Stomach smooth muscle (tissue), 2 donors: ENCODE results near the gene BPIFA2.

Experiments used
- H3K27ac ChIP-seq: one replicate; pipeline ENCODE4 v1.7.0; 2013; ENCODE audit warnings: mild to moderate bottlenecking, low read length, inconsistent platforms
- H3K27me3 ChIP-seq, 2 donors: one replicate each; pipeline ENCODE4 v1.7.0; 2013; ENCODE audit warnings: low read length in 2 of 2; ENCODE audit not compliant: insufficient read depth in 2 of 2, control insufficient read depth in 1 of 2
- H3K36me3 ChIP-seq, 2 donors: one replicate each; pipeline ENCODE4 v1.7.0; 2013; ENCODE audit warnings: low read length in 2 of 2; ENCODE audit not compliant: control insufficient read depth in 2 of 2, insufficient read depth in 2 of 2
- H3K4me1 ChIP-seq: one replicate; pipeline ENCODE4 v1.7.0; 2013; ENCODE audit warnings: low read length; ENCODE audit not compliant: control insufficient read depth, insufficient read depth
- H3K4me3 ChIP-seq, 2 donors: one replicate each; pipeline ENCODE4 v1.7.0; 2013; ENCODE audit warnings: low read length in 2 of 2
- H3K9ac ChIP-seq, 2 donors: one replicate each; pipeline ENCODE4 v1.7.0; 2013; ENCODE audit warnings: low read length in 2 of 2, mild to moderate bottlenecking in 1 of 2
- H3K9me3 ChIP-seq, 2 donors: one replicate each; pipeline ENCODE4 v1.7.0; 2013; ENCODE audit warnings: low read length in 2 of 2; ENCODE audit not compliant: control insufficient read depth in 2 of 2
- donor health status: healthy.
- donor health status: Pancreatic carcinoma.

Gene BPIFA2

GRCh38 chr20:33192912-33193501 lies 25.0 kb downstream of the BPIFA2 start:
- Histone ChIP-seq H3K4me1 (peaks cover 3% of the 10 kb centered on the region), H3K27ac (no peak overlapping the region), H3K9me3 (no peaks in the 10 kb centered on the region), H3K9ac (no peak overlapping the region), H3K36me3 (no peaks in the 10 kb centered on the region), H3K27me3 (peaks cover 0 to 16% of the 10 kb centered on the region in 2 donors), H3K4me3 (no peak overlapping the region)

DNA sequence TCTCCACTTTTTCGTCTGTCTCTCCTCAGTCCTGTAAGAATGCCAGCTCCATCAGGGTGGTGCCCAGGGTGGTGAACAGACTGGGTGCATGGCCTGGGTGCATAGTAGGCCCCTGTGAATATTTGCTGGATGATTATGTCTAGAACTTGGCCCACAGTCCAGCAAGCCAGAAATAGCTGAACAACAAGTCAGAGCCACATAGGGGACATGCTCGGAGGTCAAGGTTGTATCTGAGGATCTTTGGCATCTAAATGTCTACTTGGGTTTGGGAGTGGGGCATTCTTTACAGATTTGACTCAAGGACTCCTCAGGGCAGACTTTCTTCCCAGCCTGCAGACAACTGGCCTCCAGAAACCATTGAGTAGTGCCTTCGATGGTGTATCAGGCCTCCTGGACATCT lies 31.1 kb downstream of the BPIFA2 start:
- Histone ChIP-seq H3K27ac (no peak overlapping the region), H3K4me1 (no peaks in the 10 kb centered on the region), H3K4me3 (no peak overlapping the region), H3K9me3 (no peaks in the 10 kb centered on the region), H3K9ac (no peak overlapping the region), H3K27me3 (peaks cover 0 to 30% of the 10 kb centered on the region in 2 donors), H3K36me3 (no peaks in the 10 kb centered on the region)

GRCh38 chr20:33202451-33202850 lies 34.5 kb downstream of the BPIFA2 start:
- Histone ChIP-seq H3K27me3 (peaks cover 0 to 19% of the 10 kb centered on the region in 2 donors), H3K27ac (no peak overlapping the region), H3K4me3 (no peak overlapping the region), H3K36me3 (no peaks in the 10 kb centered on the region), H3K9ac (no peak overlapping the region), H3K4me1 (no peaks in the 10 kb centered on the region), H3K9me3 (no peaks in the 10 kb centered on the region)

DNA sequence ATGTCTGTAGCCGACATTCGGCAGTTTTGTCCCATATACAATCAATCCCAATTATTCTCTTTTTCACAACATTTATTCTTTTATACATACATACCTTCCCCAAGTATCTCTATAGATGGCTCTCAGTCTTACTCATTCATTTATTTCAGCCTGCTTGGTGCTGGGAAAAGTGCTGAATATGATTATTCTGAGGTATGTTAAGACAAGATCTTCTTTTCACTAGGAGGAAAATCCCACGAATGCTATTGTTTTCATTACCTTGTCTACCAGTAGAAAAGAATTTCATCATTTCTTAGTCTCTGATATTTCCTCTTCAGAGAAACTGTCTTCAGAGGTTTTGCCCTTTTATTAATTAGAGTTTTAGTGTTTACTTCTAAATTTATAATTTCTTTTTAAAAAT lies 35.5 kb downstream of the BPIFA2 start:
- Histone ChIP-seq H3K9ac (no peak overlapping the region), H3K27ac (no peak overlapping the region), H3K4me3 (no peak overlapping the region), H3K36me3 (no peaks in the 10 kb centered on the region), H3K4me1 (no peaks in the 10 kb centered on the region), H3K27me3 (peaks cover 0 to 16% of the 10 kb centered on the region in 2 donors), H3K9me3 (no peaks in the 10 kb centered on the region)

DNA sequence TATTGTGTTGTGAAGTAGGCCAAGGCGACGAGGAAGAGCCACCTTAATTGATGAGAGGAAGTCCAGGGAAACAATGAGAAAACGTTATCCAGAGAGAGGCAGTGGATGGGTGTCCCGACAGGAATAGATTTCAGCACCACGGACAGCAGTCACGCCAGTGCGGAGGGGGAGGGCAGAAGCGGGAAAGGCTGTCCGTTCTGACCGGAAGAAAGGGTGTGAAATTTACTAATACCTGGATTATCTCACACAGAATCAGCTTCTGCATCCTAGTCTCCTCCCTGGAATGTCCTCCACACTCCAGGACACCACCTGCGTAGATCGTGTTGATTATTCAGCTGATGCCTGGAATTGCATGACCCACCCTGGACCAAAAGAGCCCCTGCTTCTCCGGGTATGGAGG lies 41.8 kb downstream of the BPIFA2 start:
- H3K9me3 ChIP-seq = no peaks in the 10 kb centered on the region
- no peak overlapping the region for H3K27ac ChIP-seq
- no peak overlapping the region for H3K9ac ChIP-seq
- H3K36me3 ChIP-seq = no peaks in the 10 kb centered on the region
- no peaks in the 10 kb centered on the region for H3K4me1 ChIP-seq
- H3K27me3 ChIP-seq = peaks cover 5 to 7% of the 10 kb centered on the region in 2 donors
- H3K4me3 ChIP-seq = no peak overlapping the region

- H3K4me3 ChIP-seq = no peak overlapping the region
- peaks cover 5 to 7% of the 10 kb centered on the region in 2 donors for H3K27me3 ChIP-seq
- no peaks in the 10 kb centered on the region for H3K36me3 ChIP-seq
- no peak overlapping the region for H3K27ac ChIP-seq
- H3K9me3 ChIP-seq = no peaks in the 10 kb centered on the region
- no peak overlapping the region for H3K9ac ChIP-seq
- H3K4me1 ChIP-seq = no peaks in the 10 kb centered on the region
Observed at GRCh38 chr20:33210371-33210770, 42.4 kb downstream of the BPIFA2 start.

DNA sequence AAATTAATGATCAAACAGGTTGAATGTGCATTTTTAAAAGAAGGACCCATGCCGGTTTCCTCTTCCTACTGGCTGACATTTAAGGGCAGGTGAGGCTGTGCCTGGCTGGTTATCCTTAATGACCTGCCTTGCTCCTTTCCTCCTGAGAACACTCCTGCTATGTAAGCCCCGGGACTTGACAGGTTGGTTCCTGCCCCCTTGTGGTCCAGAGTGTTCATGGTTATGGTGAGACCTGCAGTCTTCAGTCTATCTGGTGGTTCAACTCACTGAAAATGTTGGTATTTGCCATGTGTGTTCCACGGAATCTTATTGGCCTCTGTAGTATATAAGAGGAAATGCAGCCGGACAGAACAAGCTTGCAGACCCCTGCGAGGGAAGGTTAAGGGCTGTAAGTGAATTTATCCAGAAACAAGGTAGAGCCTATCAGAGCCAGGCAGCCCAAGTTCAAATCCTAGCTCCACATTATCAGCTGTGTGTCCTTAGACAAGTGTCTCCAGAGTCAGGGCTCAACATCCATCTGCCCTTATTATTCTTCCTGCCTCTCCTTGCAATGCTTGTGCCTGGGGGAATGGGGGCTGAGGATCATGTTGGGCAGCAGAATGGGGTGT lies 44.0 kb downstream of the BPIFA2 start:
- peaks cover 7% of the 10 kb centered on the region in 2 donors for H3K27me3 ChIP-seq
- H3K4me1 ChIP-seq = no peaks in the 10 kb centered on the region
- H3K36me3 ChIP-seq = no peaks in the 10 kb centered on the region
- no peak overlapping the region for H3K4me3 ChIP-seq
- H3K9me3 ChIP-seq = no peaks in the 10 kb centered on the region
- H3K27ac ChIP-seq = no peak overlapping the region
- H3K9ac ChIP-seq = no peak overlapping the region

- Histone ChIP-seq H3K9me3 (no peaks in the 10 kb centered on the region), H3K36me3 (no peaks in the 10 kb centered on the region), H3K4me3 (no peak within 1 kb of the TSS), H3K27ac (no peak within 1 kb of the TSS), H3K4me1 (no peaks in the 10 kb centered on the region), H3K27me3 (peaks cover 5% of the 10 kb centered on the region in 2 donors), H3K9ac (no peak within 1 kb of the TSS)
Observed at GRCh38 chr20:33217052-33217451, 49.1 kb downstream of the BPIFA2 start, which contains the start of gene BPIFA3. BPIFA3 (plus strand) TSS chr20:33217352; CDS start chr20:33217537, 185 bp downstream.

DNA sequence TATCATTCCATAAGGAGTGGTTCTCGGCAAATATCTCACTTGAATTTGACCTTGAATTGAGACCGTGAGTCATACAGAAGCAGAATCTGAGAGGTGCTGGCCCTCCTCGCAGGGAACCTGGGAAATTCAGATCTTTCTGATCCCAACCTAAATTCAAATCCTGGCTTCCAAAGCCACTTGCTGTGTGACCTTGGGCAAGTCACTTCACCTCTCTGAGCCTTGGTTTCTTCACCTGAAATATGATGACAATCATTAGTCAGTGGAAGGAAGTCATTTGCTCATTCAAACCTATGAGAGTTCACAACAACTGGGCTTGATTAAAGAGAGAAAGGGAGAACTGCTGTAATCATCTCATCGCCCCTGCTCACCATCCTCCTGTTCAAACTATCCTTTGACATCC lies 56.4 kb downstream of the BPIFA2 start:
- Histone ChIP-seq H3K27me3 (peaks cover 0 to 7% of the 10 kb centered on the region in 2 donors), H3K9ac (no peak overlapping the region), H3K36me3 (no peaks in the 10 kb centered on the region), H3K27ac (no peak overlapping the region), H3K4me1 (no peaks in the 10 kb centered on the region), H3K9me3 (no peaks in the 10 kb centered on the region), H3K4me3 (no peak overlapping the region)

DNA sequence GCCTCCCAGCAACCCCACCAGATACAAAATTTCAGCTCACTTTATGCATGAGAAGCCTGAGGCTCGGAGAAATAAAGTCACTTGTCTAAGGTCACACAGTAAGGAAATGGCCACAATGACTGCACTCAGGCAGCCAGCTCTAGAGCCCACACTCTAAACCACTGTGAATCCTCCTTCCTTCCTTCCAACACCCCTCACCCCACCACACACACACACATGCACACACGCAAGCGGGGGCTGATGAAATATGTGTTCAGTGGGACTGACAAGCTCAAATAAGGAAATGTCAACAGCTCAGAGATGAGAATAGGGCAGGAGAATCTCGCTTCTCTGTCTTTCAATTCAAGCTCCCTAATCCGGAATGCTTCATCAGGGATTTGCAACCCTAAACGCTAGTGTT lies 61.9 kb downstream of the BPIFA2 start:
- Histone ChIP-seq H3K4me1 (no peaks in the 10 kb centered on the region), H3K9me3 (no peaks in the 10 kb centered on the region), H3K36me3 (no peaks in the 10 kb centered on the region), H3K27me3 (peaks cover 3 to 14% of the 10 kb centered on the region in 2 donors), H3K27ac (no peak overlapping the region), H3K4me3 (no peak overlapping the region), H3K9ac (no peak overlapping the region)
